Activated gamma-delta T cell (primary cell): ENCODE results near the gene MSH4.
"Not testable (repeated sequence)": the region's sequence is repeated elsewhere in the genome, so short reads cannot be mapped to it uniquely, and the experiment has no call there.

Experiments used
- DNase-seq: peaks from one replicate; lab custom pipeline; 2025; lab: John Stamatoyannopoulos, UW
- total RNA-seq, 2 donors: gene quantifications; one replicate each; lab custom pipeline; 2026; lab: John Stamatoyannopoulos, UW

MSH4 gene
- 0.70 to 0.77 reads per million in 2 donors for total RNA-seq

- DNase-seq: no peak
Observed at GRCh38 chr1:75796376-75797272, at the start of gene MSH4. Gene MSH4 (plus strand): TSS chr1:75796882. CDS start chr1:75796986, 104 bp downstream.

- not testable (repeated sequence) for DNase-seq
Observed at GRCh38 chr1:75757210-75757609, 39.5 kb upstream of the MSH4 start.

- DNase-seq: not testable (repeated sequence)
Observed at GRCh38 chr1:75758543-75758942, 38.1 kb upstream of the MSH4 start.

- DNase-seq: no peak
Observed at GRCh38 chr1:75764057-75764655, 32.5 kb upstream of the MSH4 start.

- DNase-seq: no peak
Observed at GRCh38 chr1:75765697-75766355, 30.9 kb upstream of the MSH4 start.

GRCh38 chr1:75768016-75768415, 28.7 kb upstream of the MSH4 start:
- DNase-seq: no peak

GRCh38 chr1:75770761-75771160, 25.9 kb upstream of the MSH4 start:
- DNase-seq: no peak

- no peak for DNase-seq
Observed at GRCh38 chr1:75771978-75772377, 24.7 kb upstream of the MSH4 start.

- not testable (repeated sequence) for DNase-seq
Observed at GRCh38 chr1:75777812-75778211, 18.9 kb upstream of the MSH4 start.

- not testable (repeated sequence) for DNase-seq
Observed at GRCh38 chr1:75778694-75779093, 18.0 kb upstream of the MSH4 start.

- not testable (repeated sequence) for DNase-seq
Observed at GRCh38 chr1:75780183-75780582, 16.5 kb upstream of the MSH4 start.

GRCh38 chr1:75783920-75784319, 12.8 kb upstream of the MSH4 start:
- not testable (repeated sequence) for DNase-seq

- no peak for DNase-seq
Observed at GRCh38 chr1:75785320-75785982, 11.2 kb upstream of the MSH4 start.

GRCh38 chr1:75785983-75786853, 10.5 kb upstream of the MSH4 start, which contains the start of gene RABGGTB:
Gene RABGGTB (plus strand): TSS chr1:75786256. CDS start chr1:75786272, 16 bp downstream.
- peak; percentile 78 for DNase-seq

- DNase-seq: no peak
Observed at GRCh38 chr1:75786901-75787493, 9.7 kb upstream of the MSH4 start.

- DNase-seq: no peak
Observed at GRCh38 chr1:75787524-75787923, 9.2 kb upstream of the MSH4 start.

GRCh38 chr1:75789988-75790387, 6.7 kb upstream of the MSH4 start:
- DNase-seq: no peak

GRCh38 chr1:75791022-75791421, 5.7 kb upstream of the MSH4 start:
- DNase-seq: no peak

GRCh38 chr1:75792091-75792490, 4.6 kb upstream of the MSH4 start:
- DNase-seq: no peak

- no peak for DNase-seq
Observed at GRCh38 chr1:75794382-75794781, 2.3 kb upstream of the MSH4 start.
